GM12878 (cell line): ENCODE results near the gene NUTM2E.
"Not testable (repeated sequence)": the region's sequence is repeated elsewhere in the genome, so short reads cannot be mapped to it uniquely, and the experiment has no call there.

ENCODE experiments used
- POLR2A ChIP-seq: IDR thresholded peaks from 2 replicates; pipeline ENCODE4 v1.6.1; 2011; ENCODE audit warnings: low read depth, mild to moderate bottlenecking, low read length
- SMARCA5 ChIP-seq: fragments of 450-650 bp; IDR thresholded peaks from 2 replicates; pipeline ENCODE4 v1.6.1; 2017; ENCODE audit warnings: mild to moderate bottlenecking
- TF ChIP-seq, protein P1 (sequence below), 3 experiments: IDR thresholded peaks in 2 of 3; conservative IDR thresholded peaks in 1 of 3; 2 replicates each; pipeline ENCODE4 v1.5.1; 2011; ENCODE audit warnings: low read depth in 3 of 3, low read length in 3 of 3, mild to moderate bottlenecking in 3 of 3, control low read depth in 2 of 3, moderate library complexity in 2 of 3, inconsistent platforms in 1 of 3, mixed read lengths in 1 of 3; ENCODE audit not compliant: control insufficient read depth in 2 of 3, insufficient read depth in 1 of 3; ENCODE audit errors: extremely low read depth in 1 of 3

DNA sequence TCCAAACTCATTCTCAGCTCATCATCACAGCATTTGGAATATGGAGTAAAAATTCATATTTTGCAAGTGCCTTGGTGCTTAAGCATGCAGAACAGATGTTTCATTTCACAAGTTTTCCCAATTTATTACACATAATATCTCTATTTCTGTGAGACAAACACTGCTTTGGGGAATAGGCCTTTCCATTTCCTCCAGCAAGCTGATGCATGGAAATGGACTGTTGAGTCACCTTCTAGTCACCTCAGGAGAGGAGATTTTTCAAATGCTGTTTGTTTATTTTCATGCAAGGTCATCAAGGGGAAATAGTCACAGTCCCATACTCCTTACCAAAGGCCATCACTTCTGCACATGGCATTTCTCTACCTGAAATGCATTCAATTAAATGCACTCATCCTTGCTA is 48.5 kb upstream of the NUTM2E start:
- not testable (repeated sequence) for TF ChIP-seq POLR2A, SMARCA5
- TF ChIP-seq, protein P1, sequence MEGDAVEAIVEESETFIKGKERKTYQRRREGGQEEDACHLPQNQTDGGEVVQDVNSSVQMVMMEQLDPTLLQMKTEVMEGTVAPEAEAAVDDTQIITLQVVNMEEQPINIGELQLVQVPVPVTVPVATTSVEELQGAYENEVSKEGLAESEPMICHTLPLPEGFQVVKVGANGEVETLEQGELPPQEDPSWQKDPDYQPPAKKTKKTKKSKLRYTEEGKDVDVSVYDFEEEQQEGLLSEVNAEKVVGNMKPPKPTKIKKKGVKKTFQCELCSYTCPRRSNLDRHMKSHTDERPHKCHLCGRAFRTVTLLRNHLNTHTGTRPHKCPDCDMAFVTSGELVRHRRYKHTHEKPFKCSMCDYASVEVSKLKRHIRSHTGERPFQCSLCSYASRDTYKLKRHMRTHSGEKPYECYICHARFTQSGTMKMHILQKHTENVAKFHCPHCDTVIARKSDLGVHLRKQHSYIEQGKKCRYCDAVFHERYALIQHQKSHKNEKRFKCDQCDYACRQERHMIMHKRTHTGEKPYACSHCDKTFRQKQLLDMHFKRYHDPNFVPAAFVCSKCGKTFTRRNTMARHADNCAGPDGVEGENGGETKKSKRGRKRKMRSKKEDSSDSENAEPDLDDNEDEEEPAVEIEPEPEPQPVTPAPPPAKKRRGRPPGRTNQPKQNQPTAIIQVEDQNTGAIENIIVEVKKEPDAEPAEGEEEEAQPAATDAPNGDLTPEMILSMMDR (IDR thresholded peaks at IDR 0.05 in 2 of 3, conservative IDR thresholded peaks at IDR 0.05 in 1 of 3; ENCODE audit: control insufficient read depth in 2 of 3, extremely low read depth in 1 of 3, insufficient read depth in 1 of 3, low read depth in 3 of 3, low read length in 3 of 3) = not testable (repeated sequence)
